Glomerular endothelial cell (primary cell): ENCODE results near the gene SASH1. TPM values are rescaled to one million over a fixed set of nuclear protein-coding genes. Genes with fewer than 3 reads are reported as not detected.
"Not testable (repeated sequence)": the region's sequence is repeated elsewhere in the genome, so short reads cannot be mapped to it uniquely, and the experiment has no call there.

ENCODE experiments used
- DNase-seq: peaks from one replicate; pipeline ENCODE4 v3.0.0-alpha.2; 2011; ENCODE audit warnings: low read depth, low spot score; ENCODE audit errors: extremely low read depth
- total RNA-seq: library from RNA; depleted of rRNA; stranded (reverse); fragments of >200 nt; gene quantifications from 2 replicates; pipeline ENCODE4 v1.2.3, GENCODE V29; 2015

The SASH1 gene
- total RNA-seq, 1 donor from 2014 or later = 136 TPM

GRCh38 chr6:148566664-148567350 lies 224.2 kb downstream of the SASH1 start:
- no peak for DNase-seq

GRCh38 chr6:148570456-148570855 lies 227.8 kb downstream of the SASH1 start:
- DNase-seq = no peak

- DNase-seq = no peak
These were observed 230.2 kb downstream of the SASH1 start for GRCh38 chr6:148572676-148573335.

- DNase-seq = no peak
These were observed 231.3 kb downstream of the SASH1 start for GRCh38 chr6:148573922-148574321.

GRCh38 chr6:148577687-148578488 lies 235.2 kb downstream of the SASH1 start:
- DNase-seq = peak; percentile 33

GRCh38 chr6:148578489-148578814 lies 235.8 kb downstream of the SASH1 start:
- DNase-seq = no peak

GRCh38 chr6:148578837-148579565 lies 236.4 kb downstream of the SASH1 start:
- DNase-seq = no peak

- no peak for DNase-seq
These were observed 237.8 kb downstream of the SASH1 start for GRCh38 chr6:148580442-148580841.

- no peak for DNase-seq
These were observed 241.0 kb downstream of the SASH1 start for GRCh38 chr6:148583631-148584030.

- DNase-seq = not testable (repeated sequence)
These were observed 243.0 kb downstream of the SASH1 start for GRCh38 chr6:148585641-148586040.

- no peak for DNase-seq
These were observed 248.2 kb downstream of the SASH1 start for GRCh38 chr6:148590883-148591282.

- DNase-seq = no peak
These were observed 249.0 kb downstream of the SASH1 start for GRCh38 chr6:148591656-148592055.

- DNase-seq = no peak
These were observed 250.6 kb downstream of the SASH1 start for GRCh38 chr6:148593130-148593812.

GRCh38 chr6:148593813-148594170 lies 251.2 kb downstream of the SASH1 start:
- DNase-seq = no peak

GRCh38 chr6:148595550-148595949 lies 252.9 kb downstream of the SASH1 start:
- DNase-seq = no peak

GRCh38 chr6:148596891-148597455 lies 254.3 kb downstream of the SASH1 start:
- no peak for DNase-seq

- no peak for DNase-seq
These were observed 256.1 kb downstream of the SASH1 start for GRCh38 chr6:148598724-148599123.

- DNase-seq = no peak
These were observed 257.4 kb downstream of the SASH1 start for GRCh38 chr6:148599967-148600426.
